NCI-H748 treated with DMSO at 0.1 percent for 48 hours (cell line): ENCODE measurements around the gene ESR2.
"Not testable (repeated sequence)": the region's sequence is repeated elsewhere in the genome, so short reads cannot be mapped to it uniquely, and the experiment has no call there.

Experiments used
- DNase-seq: peaks from one replicate; lab custom pipeline; 2025; lab: John Stamatoyannopoulos, UW

Gene ESR2

DNA sequence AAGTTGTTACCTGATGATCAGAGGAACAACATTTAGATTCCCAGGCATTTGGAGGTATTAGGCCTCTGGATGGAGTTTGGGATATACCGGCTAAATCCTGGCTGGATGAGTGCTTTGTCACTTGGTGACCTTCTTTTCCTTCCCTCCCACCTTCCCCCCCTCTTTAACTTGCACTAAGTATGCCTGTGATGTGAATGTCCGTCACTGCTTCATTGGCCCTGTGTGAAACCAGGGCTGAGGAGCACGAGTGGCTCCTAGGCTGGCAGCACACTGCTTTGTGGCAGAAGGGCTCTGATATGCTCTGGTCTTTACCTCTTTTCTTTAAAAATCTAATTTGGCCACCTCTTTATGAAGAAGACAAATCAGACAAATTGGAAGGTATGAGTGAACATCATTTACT is 95.7 kb downstream of the ESR2 start:
- no peak for DNase-seq

DNA sequence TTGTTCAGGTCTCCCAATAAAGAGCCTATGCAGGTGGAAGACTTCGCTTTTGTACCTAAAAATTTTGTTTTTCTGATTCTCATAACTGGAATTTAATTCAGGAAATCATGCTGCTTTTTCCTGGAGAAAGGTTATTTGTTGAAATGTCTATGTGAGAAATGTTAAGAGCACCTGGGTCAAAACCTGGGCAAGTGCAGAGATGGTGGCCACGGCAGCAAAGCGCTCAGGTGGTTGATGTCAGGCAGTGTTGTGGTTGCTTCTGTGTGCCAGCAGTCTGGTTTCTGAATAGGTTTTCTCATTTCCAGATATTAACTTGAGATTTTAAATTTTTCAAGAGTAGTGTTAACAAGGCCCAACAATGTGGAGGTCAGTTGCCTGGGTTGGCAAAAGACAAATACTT is 96.2 kb downstream of the ESR2 start:
- DNase-seq: no peak

DNA sequence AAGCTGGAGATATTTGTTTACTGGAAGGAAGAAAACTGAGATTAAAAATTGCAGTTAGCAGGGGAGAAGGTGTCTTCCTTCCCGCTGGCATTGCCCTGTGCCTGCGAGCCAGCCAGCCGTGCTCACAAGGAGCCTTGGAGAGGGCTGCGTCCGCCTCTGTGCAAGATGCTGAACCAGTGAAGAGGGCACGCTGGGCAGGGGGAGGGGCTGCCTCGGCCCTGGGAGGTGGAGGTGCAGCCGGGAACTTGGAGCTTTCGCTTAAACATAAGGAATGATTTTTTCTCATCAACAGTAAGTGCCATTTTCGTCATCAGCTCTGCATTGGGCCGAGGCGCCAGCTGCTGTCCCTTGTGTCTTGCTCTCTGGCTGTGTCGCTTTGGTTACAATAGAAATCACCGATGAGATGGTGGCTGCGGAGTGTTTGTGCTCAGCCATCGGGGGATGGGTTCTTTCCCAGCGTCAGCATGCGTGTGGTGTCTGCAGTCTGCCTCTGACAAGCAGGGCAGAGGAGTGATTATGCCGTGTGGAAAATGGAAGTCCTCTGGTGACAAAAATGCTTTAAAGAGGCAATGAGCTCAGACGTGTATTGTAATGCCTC is 97.3 kb downstream of the ESR2 start:
- DNase-seq: no peak

DNA sequence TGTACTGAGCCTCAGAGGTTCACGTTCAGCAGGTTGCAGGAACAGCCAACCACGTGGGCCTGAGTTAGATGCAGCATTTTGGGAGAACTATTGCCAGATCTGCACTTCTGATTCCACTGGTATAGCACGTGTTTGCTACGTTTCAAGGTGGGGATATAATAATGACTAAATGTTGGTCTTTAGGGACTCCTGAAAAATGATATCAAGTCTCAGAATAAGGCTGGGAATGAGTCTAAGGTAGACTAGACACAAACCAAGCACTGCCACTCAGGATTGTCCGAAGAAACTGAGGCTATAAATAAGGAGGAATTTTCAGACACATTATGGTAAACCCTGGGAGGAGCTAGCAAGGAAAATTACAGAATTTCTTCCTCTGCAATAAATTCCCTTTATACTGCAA is 98.1 kb downstream of the ESR2 start:
- no peak for DNase-seq

DNA sequence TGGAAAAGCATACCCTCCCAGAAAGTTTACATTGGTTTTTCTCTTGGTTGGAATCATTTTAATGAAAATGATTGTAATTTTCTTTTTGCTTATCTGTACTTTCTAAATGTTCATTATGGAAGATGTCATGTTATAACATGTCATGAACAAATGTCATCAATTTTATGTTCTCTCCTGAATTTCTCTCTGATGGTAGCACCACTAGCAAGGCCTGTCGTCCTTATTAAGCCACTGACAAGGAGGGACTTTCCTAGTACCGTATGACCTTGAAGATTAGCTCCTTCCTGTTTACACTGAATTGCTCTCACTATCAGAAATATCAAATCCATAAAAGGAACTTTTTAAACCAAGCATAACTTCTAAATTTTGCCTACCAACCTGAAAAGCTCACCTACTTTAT is 99.0 kb downstream of the ESR2 start:
- no peak for DNase-seq

DNA sequence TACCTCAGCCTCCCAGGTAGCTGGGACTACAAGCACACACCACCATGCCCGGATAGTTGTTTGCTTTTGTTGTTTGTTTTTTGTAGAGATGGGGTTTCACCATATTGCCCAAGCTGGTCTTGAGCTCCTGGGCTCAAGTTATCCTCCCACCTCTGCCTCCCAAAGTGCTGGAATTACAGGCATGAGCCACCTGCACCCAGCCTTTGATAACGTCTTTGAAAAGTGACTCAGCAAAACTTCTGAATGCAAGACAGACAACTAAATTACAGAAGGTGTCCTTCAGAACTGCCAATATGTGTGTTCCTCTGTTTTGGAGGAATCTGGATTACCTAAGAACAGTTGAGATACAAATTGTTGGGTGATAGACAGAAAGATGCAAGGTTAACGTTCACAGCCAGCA is 99.8 kb downstream of the ESR2 start:
- DNase-seq: no peak

DNA sequence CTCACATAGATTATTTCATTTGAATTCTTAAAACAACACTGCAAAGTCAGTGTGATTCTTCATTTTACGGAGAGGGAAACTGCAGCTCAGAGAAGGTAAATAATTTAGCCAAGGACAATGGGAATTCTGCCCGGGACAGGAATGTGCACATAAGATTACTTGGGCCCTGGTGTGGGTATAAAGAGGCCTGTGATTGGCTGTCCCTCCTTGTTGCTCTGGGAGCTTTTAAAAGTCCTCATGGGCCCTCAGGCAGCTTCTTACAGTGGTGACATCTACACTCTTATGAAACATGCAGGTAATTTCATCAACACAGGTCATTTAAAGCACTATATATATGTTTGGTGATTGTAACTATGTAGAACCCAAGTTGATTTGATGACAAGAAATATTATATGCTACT is 100.3 kb downstream of the ESR2 start:
- no peak for DNase-seq

DNA sequence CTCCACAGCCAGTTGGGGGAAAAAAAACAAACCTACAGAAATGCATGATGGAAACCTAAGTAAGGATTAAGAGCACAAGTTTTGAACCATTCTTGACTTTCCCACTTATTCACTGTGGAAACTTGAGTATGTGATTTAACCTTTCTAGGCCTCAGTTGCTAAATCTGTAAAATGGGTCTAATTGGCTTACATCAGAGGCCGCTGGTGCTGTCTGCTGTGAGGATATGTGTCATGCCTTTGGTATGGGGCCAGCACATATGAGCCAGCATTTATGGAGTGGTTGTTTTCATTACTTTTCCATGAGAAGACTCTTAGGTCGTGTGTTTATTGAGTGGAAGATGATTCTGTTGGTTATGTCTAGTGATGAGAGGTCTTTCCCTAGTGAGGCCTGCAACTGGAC is 102.4 kb downstream of the ESR2 start:
- DNase-seq: no peak

DNA sequence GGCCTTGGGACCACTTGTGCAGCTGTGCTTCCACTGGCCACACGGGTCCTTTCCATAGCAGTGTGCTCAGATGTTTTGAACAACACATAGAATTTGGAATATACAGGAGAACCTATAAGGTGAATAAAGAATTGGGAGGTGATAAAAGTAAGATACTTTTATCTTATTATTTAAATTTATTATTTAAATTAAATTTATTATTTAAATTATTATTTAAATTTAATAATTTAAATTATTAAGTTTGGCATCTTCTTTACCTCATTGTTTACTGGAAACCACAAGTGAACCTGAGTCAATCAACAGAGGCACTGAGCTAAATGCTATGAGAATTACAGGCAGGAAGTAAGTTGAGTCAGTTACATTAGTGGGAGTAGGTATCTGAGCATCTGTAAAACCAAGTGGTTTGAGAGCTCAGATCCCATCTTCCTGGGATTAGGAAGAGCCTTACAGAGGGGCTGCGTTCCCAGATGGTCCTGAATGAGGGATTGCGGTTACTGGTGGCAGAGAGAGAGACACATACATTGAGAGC is 103.1 kb downstream of the ESR2 start:
- DNase-seq: no peak

DNA sequence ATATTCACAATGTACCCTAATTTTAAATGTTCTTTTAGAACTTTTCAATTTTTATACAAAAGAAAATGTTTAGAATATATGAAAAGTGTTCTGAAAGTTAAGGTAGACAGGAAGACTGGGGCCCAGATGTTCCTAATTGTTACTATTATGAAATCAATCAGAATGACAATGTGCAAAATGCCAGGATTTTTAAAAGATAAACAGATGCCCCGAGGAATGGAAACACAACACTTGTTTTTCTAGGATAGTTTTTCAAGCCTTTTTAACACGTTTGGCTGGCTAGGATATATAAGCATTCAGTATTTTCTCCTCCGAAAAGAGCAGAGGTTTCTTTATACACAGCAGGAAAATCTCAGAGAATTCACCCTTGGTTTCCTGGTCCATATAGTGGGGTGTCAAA is 106.8 kb downstream of the ESR2 start:
- no peak for DNase-seq

DNA sequence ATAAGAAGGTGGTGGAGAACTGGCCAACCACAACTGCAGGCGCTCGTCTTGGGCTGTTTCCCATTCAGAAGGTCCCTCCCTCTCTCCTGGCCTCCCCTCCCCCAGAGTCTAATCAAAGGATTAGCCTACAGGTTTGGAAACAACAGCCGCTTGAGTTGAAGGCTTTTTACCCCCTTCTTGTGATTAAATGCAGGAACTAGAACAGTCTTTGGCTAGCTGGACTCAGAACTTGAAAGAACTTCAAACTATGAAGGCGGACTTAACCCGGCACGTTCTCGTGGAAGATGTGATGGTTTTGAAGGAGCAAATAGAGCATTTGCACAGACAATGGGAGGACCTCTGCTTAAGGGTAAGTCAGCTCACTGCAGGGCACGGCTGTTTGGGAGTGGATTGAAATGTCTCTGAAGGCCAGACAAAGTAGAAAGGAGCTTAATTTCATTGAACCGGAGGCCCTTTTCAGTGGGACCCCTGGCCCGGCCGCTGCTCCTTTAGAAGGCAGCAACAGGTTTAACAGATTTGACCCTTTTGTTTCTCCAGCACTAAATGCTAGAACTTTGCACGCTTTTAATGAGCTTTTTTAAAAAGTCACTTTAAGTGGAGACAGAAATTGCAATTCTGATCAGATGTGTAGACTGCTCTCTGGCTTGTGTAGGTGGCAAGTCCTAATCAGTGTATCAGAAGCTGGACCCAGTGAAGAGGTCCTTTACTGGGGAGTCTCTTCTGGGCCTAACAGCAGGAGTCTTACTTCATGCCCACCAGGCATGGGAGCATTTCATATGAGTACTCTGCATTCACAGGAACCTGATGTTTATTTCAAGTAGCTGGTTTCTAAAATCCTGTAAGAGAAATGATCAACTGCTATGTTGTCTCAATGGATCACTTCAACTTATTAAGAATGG is 107.7 kb downstream of the ESR2 start:
- DNase-seq: no peak

DNA sequence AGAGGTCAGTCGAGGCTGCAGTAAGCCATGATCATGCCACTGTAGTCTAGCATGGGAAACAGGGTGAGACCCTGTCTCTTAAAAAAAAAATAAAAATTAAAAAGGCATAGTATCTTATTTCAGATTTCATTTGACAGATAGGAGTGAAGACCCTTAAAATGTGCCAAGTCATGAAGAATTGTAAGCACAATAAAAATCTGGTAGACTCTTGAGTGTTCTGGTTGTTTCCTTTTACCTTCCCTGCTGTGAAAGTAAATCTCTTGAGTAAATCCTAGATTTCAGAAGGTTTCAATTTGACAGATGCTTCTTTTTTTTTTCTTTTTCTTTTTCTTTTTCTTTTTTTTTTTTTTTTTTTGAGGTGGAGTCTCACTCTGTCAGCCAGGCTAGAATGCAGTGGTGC is 109.0 kb downstream of the ESR2 start:
- no peak for DNase-seq

DNA sequence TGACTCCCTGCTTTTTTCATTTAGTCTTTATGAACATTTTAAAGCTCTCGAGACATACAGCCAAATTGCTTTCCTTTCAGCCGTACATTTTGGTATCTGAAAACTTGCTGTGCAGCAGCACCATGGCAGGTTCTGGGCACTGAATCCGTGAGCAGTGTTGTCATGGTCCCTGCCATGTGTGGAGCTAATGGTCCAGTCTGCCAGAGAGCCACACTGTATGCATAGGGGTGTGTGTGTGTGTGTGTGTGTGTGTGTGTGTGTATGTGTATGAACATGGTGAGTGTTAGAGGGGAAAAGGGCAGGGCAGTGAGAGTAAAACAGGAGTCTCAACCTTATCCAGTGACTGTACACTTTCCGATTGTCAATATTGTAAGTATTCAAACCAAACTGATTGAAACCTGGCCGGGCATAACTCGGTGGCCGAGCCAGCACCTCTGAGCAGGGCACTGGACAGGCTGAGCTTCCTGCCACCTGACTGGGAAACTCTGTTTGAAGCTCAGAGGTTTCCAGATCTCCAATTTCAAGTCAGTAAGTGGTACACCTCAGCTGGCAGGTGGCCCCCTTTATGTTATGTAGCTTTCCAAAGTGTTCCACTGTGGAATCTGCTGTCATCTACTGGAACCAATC is 110.0 kb downstream of the ESR2 start:
- no peak for DNase-seq

DNA sequence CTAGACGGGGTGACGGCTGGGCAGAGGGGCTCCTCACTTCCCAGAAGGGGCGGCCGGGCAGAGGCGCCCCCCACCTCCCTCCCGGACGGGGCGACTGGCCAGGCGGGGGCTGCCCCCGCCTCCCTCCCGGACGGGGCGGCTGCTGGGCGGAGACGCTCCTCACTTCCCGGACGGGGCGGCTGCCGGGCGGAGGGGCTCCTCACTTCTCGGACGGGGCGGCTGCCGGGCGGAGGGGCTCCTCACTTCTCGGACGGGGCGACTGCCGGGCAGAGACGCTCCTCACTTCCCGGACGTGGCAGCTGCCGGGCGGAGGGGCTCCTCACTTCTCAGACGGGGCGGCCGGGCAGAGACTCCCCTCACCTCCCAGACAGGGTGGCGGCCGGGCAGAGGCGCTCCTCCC is 111.3 kb downstream of the ESR2 start:
- DNase-seq: not testable (repeated sequence)

DNA sequence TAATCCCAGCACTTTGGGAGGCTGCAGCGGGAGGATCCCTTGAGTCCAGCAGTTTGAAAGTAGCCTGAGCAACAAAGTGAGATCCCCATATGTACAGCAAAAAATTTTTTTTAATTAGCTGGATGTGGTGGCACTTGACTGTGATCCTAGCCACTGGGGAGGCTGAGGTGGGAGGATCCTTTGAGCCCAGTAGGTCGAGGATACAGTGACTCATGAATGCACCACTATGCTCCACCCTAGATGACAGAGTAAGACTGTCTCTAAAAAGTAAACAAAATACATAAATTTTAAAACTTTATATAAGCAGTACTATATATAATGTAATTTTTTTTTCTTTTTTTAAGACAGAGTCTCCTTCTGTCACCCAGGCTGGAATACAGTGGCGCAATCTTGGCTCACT is 115.4 kb downstream of the ESR2 start:
- DNase-seq: no peak

DNA sequence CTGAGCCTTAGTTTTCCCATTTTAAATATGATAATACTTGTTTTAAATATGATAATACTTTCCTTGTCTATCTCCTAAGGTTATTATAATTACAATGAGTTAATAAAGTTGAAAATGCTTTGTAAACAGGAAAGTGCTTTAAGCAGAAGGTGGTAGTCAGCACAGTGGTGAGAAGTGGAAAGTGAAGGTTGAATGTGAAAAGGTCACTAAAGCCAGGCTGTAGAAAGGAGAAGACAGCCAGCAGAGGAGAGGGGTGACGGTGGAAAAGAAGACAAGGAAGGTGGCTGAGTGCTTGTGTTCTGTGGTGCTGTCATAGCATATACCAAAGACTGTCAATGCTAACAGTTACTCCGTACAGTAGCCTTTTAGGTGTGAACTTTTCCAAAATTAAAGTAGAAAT is 117.8 kb downstream of the ESR2 start:
- DNase-seq: no peak

DNA sequence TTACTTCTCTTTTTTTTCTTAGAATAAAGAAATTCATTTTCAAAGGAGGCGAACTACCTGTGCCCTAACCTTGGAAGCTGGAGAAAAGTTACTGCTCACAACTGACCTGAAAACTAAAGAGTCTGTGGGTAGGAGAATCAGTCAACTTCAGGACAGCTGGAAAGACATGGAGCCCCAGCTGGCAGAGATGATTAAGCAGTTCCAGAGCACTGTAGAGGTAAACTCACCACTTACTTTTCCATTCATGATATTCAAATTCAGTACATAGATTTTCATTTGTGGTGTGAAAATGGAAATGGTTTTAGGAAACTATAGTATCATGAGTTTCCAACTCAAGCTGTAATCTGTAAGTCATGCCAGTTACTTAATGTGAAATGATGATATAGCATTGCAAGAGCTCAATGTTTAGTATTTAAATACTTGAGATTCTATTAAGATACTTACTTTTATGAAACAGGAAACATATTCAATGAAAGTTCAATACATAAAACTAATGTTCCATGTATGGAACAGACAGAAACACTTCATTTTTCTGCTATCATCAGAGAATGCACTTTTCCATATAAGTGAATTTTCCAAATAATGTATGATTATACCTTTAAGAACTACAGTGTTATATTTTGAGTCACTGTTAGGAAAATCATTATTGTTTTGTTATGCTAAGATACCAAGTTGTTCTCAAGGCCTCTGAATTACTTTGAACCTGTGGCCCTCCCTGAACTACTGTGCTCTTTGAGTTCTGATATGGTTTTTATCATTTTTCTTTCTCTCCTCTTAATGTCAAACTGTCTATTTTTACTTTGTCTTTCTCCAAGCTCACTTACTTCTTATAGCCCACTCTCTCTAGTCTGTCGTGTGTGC is 119.0 kb downstream of the ESR2 start:
- DNase-seq: no peak

DNA sequence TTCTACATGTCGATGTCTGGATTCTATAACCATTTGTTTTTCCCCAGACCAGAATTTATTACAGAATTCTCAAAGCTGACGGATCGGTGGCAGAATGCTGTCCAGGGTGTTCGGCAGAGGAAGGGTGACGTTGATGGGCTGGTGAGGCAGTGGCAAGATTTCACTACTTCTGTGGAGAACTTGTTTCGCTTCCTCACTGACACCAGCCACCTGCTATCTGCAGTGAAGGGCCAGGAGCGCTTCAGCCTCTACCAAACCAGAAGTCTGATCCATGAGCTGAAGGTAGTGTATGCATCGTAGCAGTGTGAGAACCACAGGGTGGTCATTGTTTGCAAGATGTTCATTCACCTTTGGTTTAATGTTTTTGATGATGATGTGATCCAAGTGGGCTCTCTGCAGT is 124.0 kb downstream of the ESR2 start:
- DNase-seq: no peak

DNA sequence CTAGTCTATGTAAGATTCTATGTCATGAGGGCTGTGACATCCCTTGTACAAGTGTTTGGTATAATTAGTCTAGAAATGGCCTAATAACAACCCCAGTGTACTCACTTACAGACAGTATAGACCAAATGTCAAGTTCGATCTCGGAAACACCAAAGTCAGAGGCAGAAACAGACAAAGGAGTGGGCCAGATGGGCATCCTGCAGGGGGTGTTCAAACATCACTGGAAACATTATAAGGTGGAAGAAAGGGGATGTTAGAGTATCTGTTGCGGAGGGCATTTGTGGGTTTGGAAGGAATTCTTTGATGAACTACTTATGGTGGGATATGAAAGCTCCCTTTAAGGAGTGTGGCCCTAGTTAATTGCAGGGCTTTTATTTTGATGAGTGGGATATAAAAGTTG is 134.6 kb downstream of the ESR2 start:
- no peak for DNase-seq

DNA sequence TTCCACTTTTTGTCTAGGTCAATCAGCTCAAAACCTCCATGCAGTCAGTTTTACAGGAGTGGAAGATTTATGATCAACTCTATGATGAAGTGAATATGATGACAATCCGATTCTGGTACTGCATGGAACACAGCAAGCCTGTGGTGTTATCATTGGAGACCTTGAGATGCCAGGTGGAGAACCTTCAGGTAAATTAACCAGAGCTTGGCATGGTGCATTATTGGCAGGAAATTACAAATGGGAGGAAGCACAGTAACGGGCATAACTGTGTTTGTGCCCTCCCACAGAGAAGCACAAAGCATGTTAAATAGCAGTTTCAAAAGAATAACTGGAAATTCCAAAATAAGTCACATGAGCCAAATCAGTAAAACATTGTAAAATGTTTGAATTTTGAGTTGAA is 135.6 kb downstream of the ESR2 start:
- no peak for DNase-seq

DNA sequence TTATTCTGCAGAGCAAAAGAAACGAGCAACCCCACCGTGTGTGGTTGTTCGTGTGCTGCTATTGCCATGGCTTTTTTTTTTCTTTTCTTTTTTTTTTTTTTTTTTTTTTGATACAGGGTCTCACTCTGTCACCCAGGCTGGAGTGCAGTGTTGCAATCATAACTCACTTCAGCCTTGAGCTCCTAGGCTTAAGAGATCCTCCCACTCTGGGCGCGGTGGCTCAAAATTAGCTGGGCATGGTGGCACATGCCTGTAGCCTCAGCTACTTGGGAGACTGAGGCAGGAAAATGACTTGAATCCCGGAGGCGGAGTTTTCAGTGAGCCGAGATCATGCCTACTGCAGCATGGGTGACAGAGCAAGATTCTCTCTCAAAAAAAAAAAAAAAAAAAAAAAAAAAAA is 144.2 kb downstream of the ESR2 start:
- DNase-seq: no peak

DNA sequence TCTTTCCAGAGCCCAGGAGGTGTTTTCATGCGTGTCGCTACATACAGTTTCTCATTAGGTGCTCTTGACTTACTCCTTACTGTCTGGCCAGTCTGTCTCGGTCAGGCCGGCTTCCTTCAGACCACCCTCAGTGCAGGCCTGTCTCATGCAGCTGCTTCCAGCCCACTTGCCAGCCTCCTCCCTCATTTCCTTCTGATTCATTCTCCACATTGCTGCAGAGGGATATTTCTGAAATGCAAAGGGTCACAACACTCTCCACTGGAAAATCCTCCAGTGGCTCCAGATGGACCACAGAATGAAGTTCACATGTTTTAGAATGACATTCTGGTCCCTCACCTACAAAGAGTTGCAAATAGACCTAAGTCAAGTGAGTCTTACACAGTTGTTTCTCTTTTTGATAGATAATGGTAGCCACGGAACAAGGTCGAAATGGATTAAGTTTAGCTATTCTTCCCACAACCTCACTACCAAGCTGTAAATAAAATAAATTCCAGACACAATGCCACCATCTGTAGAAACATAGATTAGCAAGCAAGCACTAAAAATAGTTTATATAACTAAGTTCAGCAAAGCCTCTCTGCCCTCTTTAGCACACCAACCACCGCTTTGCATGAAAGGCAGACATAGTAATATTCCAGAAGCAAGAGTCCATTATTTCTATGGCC is 146.9 kb downstream of the ESR2 start:
- DNase-seq: no peak
